K562 treated with DMSO at 1 percent for 12 hours (cell line): ENCODE measurements around the gene UPK3A. TPM values are rescaled to one million over a fixed set of nuclear protein-coding genes. Genes with fewer than 3 reads are reported as not detected.

ENCODE experiments used
- total RNA-seq: library from RNA; unstranded; fragments of 300-600 nt; gene quantifications from 2 replicates; pipeline ENCODE4 v1.2.3, GENCODE V29; 2022; ENCODE audit not compliant: insufficient read depth

UPK3A gene
- total RNA-seq = not detected in 2 replicates

GRCh38 chr22:45284705-45285262 lies at the start of gene UPK3A:
UPK3A (plus strand) TSS chr22:45284949; CDS start chr22:45285014, 65 bp downstream.

GRCh38 chr22:45240810-45241631 lies 43.7 kb upstream of the UPK3A start, which contains the start of gene KIAA0930:
KIAA0930 (minus strand) TSS chr22:45240894; CDS start chr22:45240703, 191 bp downstream.

GRCh38 chr22:45309422-45310227 lies 24.9 kb downstream of the UPK3A start, which contains the start of gene FAM118A:
FAM118A (plus strand) TSS chr22:45309934; CDS start chr22:45322380, 12,446 bp downstream.

Other genes starting within 250 kb of the UPK3A start
- 16.8 and 49.4 TPM in 2 replicates for gene NUP50, start 121.0 kb upstream of the UPK3A start, total RNA-seq
- 8.0 and 11.2 TPM in 2 replicates for gene KIAA0930, start 44.1 kb upstream of the UPK3A start, total RNA-seq
- 24.6 and 63.3 TPM in 2 replicates for gene FAM118A, start 25.0 kb downstream of the UPK3A start, total RNA-seq
- not detected in 2 replicates for gene SMC1B, start 128.7 kb downstream of the UPK3A start, total RNA-seq
- gene RIBC2, start 128.7 kb downstream of the UPK3A start, total RNA-seq = not detected in 2 replicates
- gene FBLN1, start 217.9 kb downstream of the UPK3A start, total RNA-seq = not detected in 2 replicates